ENCODE measurements around the gene BID. TPM values are rescaled to one million over a fixed set of nuclear protein-coding genes. Genes with fewer than 3 reads are reported as not detected.

BID gene
- total and polyA plus RNA-seq, 2 donors from 2014 or later: 10.6 to 12.5 TPM

DNA sequence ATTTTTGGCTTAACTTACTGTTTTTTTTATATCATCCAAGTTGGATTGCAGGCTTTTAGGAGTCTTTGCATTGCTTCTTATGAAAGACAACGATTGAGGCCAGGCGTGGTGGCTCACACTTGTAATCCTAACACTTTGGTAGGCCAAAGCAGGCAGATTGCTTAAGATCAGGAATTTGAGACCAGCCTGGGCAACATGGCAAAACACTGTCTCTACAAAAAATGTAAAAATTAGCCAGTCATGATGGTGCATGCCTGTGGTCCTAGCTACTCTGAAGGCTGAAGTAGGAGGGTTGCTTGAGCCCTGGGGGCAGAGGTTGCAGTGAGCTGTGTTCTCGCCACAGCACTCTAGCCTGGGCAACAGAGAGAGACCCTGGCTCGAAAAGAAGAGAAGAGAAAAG lies 56.6 kb downstream of the BID start:
- no peak for FAIRE-seq
- Histone ChIP-seq H3K9ac (ENCODE audit: low read length in 3 of 3) (no peak overlapping the region), H3K9me3 (ENCODE audit: control insufficient read depth in 2 of 3, insufficient read depth in 1 of 3, low read length in 3 of 3) (no peaks in the 10 kb centered on the region), H3K27me3 (ENCODE audit: control insufficient read depth, insufficient read depth, low read length) (no peaks in the 10 kb centered on the region), H3K4me3 (ENCODE audit: low read length in 3 of 3) (no peak overlapping the region), H3K27ac (ENCODE audit: low read depth in 2 of 2, low read length in 2 of 2) (no peak overlapping the region), H3K36me3 (ENCODE audit: control insufficient read depth in 2 of 3, insufficient read depth in 3 of 3, low read length in 3 of 3) (no peaks in the 10 kb centered on the region), H3K4me1 (ENCODE audit: control insufficient read depth in 2 of 3, insufficient read depth in 2 of 3, low read depth in 1 of 3, low read length in 3 of 3) (no peaks in the 10 kb centered on the region)
- intact Hi-C loops (cut with DNase I): no loop called here
- DNase-seq: no peak
- TF ChIP-seq, protein P1, sequence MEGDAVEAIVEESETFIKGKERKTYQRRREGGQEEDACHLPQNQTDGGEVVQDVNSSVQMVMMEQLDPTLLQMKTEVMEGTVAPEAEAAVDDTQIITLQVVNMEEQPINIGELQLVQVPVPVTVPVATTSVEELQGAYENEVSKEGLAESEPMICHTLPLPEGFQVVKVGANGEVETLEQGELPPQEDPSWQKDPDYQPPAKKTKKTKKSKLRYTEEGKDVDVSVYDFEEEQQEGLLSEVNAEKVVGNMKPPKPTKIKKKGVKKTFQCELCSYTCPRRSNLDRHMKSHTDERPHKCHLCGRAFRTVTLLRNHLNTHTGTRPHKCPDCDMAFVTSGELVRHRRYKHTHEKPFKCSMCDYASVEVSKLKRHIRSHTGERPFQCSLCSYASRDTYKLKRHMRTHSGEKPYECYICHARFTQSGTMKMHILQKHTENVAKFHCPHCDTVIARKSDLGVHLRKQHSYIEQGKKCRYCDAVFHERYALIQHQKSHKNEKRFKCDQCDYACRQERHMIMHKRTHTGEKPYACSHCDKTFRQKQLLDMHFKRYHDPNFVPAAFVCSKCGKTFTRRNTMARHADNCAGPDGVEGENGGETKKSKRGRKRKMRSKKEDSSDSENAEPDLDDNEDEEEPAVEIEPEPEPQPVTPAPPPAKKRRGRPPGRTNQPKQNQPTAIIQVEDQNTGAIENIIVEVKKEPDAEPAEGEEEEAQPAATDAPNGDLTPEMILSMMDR (IDR thresholded peaks at IDR 0.05; ENCODE audit: borderline replicate concordance, extremely low read depth, insufficient read depth): no peak

DNA sequence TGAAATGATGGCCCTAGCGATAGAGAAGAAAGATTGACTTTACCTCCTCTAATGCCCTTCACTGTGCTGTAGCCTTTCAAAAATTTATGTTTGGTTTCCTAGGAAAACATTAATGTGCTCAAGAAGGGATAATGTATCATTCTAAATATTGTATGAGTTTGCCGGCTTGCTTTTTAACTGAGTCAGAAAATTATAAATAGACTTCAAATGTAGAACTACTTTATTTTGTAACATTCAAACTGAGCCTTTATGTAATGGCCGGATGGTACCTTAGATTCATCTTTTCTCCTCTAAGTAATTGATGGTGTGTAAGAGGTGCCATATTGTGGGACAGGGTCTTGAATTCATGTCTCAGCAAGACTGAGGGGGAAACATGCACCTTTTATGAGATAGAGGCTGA lies 57.7 kb downstream of the BID start:
- H3K9ac ChIP-seq (ENCODE audit: low read length in 3 of 3): no peak overlapping the region
- DNase-seq: no peak
- H3K4me3 ChIP-seq (ENCODE audit: low read length in 3 of 3): no peak overlapping the region
- intact Hi-C loops (cut with DNase I): no loop called here
- TF ChIP-seq, protein P1 (IDR thresholded peaks at IDR 0.05; ENCODE audit: borderline replicate concordance, extremely low read depth, insufficient read depth): no peak
- H3K36me3 ChIP-seq (ENCODE audit: control insufficient read depth in 2 of 3, insufficient read depth in 3 of 3, low read length in 3 of 3): no peaks in the 10 kb centered on the region
- no peaks in the 10 kb centered on the region for H3K9me3 ChIP-seq (ENCODE audit: control insufficient read depth in 2 of 3, insufficient read depth in 1 of 3, low read length in 3 of 3)
- no peaks in the 10 kb centered on the region for H3K27me3 ChIP-seq (ENCODE audit: control insufficient read depth, insufficient read depth, low read length)
- no peaks in the 10 kb centered on the region for H3K4me1 ChIP-seq (ENCODE audit: control insufficient read depth in 2 of 3, insufficient read depth in 2 of 3, low read depth in 1 of 3, low read length in 3 of 3)
- no peak for FAIRE-seq
- H3K27ac ChIP-seq (ENCODE audit: low read depth in 2 of 2, low read length in 2 of 2): no peak overlapping the region

DNA sequence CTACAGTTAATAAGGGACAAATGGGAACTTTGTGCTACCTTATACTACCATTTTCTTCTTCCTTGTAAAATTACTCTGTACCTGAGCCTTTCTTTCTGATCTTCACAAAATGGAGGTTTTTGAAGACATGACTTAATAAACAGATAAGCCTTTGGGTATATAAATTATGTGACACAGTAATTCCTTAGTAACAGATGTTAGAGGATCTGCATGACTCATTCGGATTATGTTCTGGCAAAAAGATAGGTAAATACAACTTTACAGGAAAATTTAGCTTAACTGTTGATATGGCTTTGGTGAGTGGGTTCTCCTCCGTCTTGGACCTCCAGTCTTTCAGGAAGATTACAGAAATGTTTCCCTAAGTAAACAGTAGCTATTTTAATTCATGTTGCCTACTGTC lies 61.8 kb downstream of the BID start:
- FAIRE-seq (no peak), DNase-seq (no peak)
- intact Hi-C loops (cut with DNase I): no loop called here
- Histone ChIP-seq H3K4me3 (ENCODE audit: low read length in 3 of 3) (no peak overlapping the region), H3K27ac (ENCODE audit: low read depth in 2 of 2, low read length in 2 of 2) (no peak overlapping the region), H3K36me3 (ENCODE audit: control insufficient read depth in 2 of 3, insufficient read depth in 3 of 3, low read length in 3 of 3) (no peaks in the 10 kb centered on the region), H3K9ac (ENCODE audit: low read length in 3 of 3) (no peak overlapping the region), H3K4me1 (ENCODE audit: control insufficient read depth in 2 of 3, insufficient read depth in 2 of 3, low read depth in 1 of 3, low read length in 3 of 3) (no peaks in the 10 kb centered on the region), H3K27me3 (ENCODE audit: control insufficient read depth, insufficient read depth, low read length) (no peaks in the 10 kb centered on the region), H3K9me3 (ENCODE audit: control insufficient read depth in 2 of 3, insufficient read depth in 1 of 3, low read length in 3 of 3) (no peaks in the 10 kb centered on the region)
- TF ChIP-seq, protein P1 (IDR thresholded peaks at IDR 0.05; ENCODE audit: borderline replicate concordance, extremely low read depth, insufficient read depth): no peak

DNA sequence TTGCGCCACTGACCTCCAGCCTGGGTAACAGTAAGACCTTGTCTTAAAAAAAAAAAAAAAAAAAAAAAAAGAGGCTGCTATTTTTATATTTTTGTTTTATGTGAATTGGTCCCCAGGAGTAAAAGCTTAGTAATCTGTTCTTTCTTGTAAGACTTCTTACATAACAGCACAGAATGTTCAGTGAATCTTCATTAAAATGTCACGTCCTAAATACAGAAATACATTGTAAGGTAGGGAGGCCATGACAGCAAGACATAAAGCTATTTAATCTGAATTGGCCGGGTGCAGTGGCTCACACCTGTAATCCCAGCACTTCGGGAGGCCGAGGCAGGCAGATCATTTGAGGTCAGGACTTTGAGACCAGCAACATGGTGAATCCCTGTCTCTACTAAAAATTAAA lies 64.2 kb downstream of the BID start:
- Histone ChIP-seq H3K36me3 (ENCODE audit: control insufficient read depth in 2 of 3, insufficient read depth in 3 of 3, low read length in 3 of 3) (no peaks in the 10 kb centered on the region), H3K9ac (ENCODE audit: low read length in 3 of 3) (no peak overlapping the region), H3K9me3 (ENCODE audit: control insufficient read depth in 2 of 3, insufficient read depth in 1 of 3, low read length in 3 of 3) (no peaks in the 10 kb centered on the region), H3K27me3 (ENCODE audit: control insufficient read depth, insufficient read depth, low read length) (no peaks in the 10 kb centered on the region), H3K4me3 (ENCODE audit: low read length in 3 of 3) (no peak overlapping the region), H3K27ac (ENCODE audit: low read depth in 2 of 2, low read length in 2 of 2) (no peak overlapping the region), H3K4me1 (ENCODE audit: control insufficient read depth in 2 of 3, insufficient read depth in 2 of 3, low read depth in 1 of 3, low read length in 3 of 3) (peaks cover 0 to 4% (median 0%) of the 10 kb centered on the region in 3 donors)
- TF ChIP-seq, protein P1 (IDR thresholded peaks at IDR 0.05; ENCODE audit: borderline replicate concordance, extremely low read depth, insufficient read depth): no peak
- intact Hi-C loops (cut with DNase I): no loop called here
- no peak for FAIRE-seq
- DNase-seq: no peak
